HPDE6-E6E7 (cell line): ENCODE data around the gene SIAH1.
"Not testable (repeated sequence)": the region's sequence is repeated elsewhere in the genome, so short reads cannot be mapped to it uniquely, and the experiment has no call there.

Experiments
- DNase-seq: peaks from one replicate; pipeline ENCODE4 v3.0.0; 2011; ENCODE audit warnings: missing footprints; ENCODE audit errors: extremely low spot score

SIAH1 gene

GRCh38 chr16:48332978-48333377 lies 52.2 kb downstream of the SIAH1 start:
- no peak for DNase-seq

GRCh38 chr16:48330841-48331192 lies 54.4 kb downstream of the SIAH1 start:
- no peak for DNase-seq

- peak; percentile 15 for DNase-seq
These were observed 54.9 kb downstream of the SIAH1 start for GRCh38 chr16:48330189-48330840.

- DNase-seq: no peak
These were observed 56.1 kb downstream of the SIAH1 start for GRCh38 chr16:48329138-48329537.

- no peak for DNase-seq
These were observed 58.3 kb downstream of the SIAH1 start for GRCh38 chr16:48326915-48327314.

GRCh38 chr16:48323783-48324775 lies 61.1 kb downstream of the SIAH1 start:
- no peak for DNase-seq

GRCh38 chr16:48321317-48322036 lies 63.7 kb downstream of the SIAH1 start:
- no peak for DNase-seq

GRCh38 chr16:48318630-48319029 lies 66.6 kb downstream of the SIAH1 start:
- DNase-seq: no peak

GRCh38 chr16:48317614-48318315 lies 67.4 kb downstream of the SIAH1 start:
- no peak for DNase-seq

GRCh38 chr16:48317026-48317425 lies 68.2 kb downstream of the SIAH1 start:
- DNase-seq: no peak

- DNase-seq: not testable (repeated sequence)
These were observed 71.3 kb downstream of the SIAH1 start for GRCh38 chr16:48313905-48314304.

GRCh38 chr16:48310908-48311641 lies 74.1 kb downstream of the SIAH1 start:
- no peak for DNase-seq
